GM21515 (cell line): ENCODE results near the gene PUSL1.
"Not testable (repeated sequence)": the region's sequence is repeated elsewhere in the genome, so short reads cannot be mapped to it uniquely, and the experiment has no call there.

Experiments used
- ATAC-seq: cut with Tn5 transposase; IDR thresholded peaks from one replicate; pipeline ENCODE4 v1.9.1; 2021; ENCODE audit not compliant: unreplicated experiment

The PUSL1 gene

DNA sequence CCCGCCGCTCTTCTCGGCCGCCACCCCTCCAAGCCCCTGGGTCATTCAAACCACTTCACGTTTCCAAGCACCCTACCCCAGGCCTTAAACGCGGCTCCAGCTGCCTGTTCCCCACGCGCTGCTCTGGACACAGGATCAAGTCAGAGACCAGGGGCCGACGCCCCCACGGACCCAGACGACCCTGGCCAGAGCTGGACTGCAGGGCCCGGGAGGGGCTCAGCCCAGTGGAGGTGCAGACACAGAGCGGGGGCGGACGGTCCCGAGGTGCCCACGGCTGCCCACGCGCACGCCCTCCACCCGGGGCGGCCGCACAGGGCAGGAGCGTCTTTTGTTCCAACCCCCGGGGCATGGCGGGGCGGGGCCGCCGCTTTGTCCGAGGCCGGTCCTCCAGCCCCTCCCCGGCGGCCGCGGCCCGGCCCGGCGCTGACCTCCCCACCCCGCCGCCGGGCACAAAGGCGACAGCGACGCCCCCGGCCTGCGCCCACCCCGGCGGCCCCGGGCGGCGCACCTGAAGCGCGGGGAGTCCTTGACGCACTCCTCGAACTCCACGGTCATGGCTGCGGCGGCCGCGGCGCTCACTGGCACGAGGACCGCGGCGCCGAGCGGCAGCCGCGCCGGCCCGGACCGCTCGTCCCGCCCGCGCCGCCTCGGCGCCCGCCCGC is 1.0 kb upstream of the PUSL1 start:
- ATAC-seq: peak; percentile 6

DNA sequence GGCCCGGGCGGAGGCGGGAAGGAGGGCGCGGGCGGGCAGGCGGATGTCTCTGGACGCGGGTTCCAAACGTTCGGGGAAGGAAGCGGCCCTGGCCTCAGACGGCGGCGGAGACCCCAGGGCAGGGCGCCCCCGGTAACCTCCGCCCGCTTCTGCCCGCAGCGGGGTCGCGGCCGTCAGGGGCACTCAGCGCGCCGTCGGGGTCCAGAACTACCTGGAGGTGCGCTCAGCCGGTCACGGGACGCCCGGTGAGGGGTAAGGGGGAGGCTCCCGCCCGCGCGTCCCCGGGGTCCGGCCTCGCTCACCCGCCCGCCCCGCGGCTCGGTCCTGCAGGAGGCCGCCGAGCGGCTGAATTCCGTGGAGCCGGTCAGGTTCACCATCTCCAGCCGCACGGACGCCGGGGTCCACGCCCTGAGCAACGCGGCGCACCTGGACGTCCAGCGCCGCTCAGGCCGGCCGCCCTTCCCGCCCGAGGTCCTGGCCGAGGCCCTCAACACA is 406 bp downstream of the PUSL1 start:
- peak; percentile 8 for ATAC-seq

DNA sequence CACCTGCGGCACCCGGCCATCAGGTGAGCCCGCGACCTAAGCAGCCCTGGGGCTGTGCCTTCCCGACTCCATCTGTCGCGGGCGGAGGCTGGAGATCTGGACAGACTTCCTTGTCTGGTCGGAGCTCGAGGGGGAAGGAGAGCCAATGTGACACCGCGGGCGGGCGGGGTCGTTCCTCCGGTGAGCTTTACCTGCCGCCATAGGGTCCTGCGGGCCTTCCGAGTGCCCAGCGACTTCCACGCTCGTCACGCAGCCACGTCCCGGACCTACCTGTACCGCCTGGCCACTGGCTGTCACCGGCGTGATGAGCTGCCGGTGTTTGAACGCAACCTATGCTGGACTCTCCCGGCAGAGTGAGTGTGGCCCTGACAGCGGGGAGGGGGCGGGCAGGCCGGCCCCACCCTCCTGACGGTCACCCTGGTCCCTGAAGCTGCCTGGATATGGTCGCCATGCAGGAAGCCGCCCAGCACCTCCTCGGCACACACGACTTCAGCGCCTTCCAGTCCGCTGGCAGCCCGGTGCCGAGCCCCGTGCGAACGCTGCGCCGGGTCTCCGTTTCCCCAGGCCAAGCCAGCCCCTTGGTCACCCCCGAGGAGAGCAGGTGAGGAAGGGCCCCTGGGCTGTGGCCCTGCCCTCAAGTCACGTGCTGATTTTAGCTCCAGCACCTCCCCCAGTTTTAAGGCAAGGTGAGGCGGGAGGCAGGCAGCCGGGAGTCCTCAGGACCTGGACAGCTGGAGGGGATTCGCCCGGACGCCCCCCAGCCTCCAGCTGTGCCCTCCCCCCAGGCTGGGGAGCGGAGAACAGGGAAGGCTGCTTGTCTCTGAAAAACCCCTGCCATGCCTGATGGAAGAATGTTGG is 1.1 kb downstream of the PUSL1 start:
- no peak for ATAC-seq

DNA sequence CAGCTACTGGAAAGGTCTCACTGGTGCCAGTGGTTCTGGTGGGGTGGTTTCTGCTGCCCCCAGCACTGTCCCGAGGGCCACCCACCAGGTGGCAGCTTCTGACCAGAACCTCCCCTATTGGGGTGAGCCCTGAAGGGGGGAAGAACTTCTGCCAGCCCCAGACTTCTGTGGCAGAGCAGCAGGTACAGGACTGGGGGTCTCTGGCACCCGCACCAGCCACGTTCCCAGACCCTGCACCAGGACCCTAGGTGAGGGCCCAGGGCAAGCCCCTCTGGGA is 1.6 kb downstream of the PUSL1 start:
- no peak for ATAC-seq

DNA sequence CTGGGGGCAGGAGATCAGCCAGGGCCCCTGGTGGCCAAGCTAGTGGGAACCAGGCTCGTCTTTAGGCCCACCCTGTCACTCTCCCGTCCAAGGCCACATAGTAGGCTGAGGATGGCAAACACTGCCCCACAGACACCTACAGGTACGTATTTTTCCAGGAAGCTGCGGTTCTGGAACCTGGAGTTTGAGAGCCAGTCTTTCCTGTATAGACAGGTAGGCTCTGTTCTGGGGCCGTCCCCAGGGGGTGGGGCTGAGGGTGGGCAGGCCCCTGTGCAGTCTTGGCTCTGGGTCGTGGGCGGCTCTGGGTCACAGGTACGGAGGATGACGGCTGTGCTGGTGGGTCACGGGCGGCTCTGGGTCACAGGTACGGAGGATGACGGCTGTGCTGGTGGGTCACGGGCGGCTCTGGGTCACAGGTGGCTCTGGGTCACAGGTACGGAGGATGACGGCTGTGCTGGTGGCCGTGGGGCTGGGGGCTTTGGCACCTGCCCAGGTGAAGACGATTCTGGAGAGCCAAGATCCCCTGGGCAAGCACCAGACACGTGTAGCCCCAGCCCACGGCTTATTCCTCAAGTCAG is 2.2 kb downstream of the PUSL1 start:
- no peak for ATAC-seq

DNA sequence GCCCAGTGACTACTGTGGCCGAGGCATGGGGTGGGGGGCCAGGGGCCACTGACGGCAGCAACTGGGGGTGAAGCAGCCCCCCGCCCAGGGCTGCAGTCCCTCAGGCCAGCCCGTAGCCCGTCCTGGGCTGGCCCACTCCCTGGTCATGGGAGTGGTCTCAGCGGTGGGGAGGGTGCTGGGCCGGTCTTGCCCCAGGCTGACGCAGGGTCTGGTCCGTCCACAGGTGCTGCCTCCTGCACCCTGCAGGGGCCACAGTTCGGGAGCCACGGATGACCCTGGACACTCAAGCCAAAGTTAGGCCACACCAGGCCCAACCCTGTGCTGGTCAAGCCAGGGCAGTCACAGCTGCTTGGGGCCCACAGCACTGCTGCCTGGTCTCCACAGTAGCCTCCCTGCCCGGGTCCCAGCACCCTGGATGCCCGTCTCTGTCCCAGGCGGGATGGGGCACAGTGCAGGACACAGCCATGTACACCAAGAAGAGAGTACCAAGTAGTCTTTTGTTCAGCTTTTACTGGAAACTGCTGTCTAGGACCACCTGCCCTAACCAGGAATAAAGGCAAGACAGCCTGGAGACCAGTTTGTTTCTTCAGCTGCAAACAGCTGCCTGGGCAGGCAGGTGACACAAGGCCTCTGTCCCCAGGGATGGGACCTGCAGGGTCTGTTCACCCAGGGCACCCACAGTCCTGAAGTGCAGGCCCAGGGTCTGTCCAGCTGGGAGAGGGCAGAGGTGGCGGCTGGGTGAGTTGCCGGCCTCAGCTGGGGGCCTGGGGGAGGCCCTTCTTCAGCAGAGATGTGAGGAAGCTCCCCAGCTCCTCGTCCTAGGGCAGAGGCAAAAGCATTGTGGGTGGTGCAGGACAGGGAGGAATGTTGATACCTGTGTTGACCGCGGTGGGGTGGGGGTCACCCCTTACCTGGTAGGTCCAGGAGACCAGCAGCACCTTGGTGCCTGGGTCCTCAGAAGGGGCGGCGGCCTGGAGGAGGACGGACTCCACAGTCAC is 3.0 kb downstream of the PUSL1 start:
- no peak for ATAC-seq

DNA sequence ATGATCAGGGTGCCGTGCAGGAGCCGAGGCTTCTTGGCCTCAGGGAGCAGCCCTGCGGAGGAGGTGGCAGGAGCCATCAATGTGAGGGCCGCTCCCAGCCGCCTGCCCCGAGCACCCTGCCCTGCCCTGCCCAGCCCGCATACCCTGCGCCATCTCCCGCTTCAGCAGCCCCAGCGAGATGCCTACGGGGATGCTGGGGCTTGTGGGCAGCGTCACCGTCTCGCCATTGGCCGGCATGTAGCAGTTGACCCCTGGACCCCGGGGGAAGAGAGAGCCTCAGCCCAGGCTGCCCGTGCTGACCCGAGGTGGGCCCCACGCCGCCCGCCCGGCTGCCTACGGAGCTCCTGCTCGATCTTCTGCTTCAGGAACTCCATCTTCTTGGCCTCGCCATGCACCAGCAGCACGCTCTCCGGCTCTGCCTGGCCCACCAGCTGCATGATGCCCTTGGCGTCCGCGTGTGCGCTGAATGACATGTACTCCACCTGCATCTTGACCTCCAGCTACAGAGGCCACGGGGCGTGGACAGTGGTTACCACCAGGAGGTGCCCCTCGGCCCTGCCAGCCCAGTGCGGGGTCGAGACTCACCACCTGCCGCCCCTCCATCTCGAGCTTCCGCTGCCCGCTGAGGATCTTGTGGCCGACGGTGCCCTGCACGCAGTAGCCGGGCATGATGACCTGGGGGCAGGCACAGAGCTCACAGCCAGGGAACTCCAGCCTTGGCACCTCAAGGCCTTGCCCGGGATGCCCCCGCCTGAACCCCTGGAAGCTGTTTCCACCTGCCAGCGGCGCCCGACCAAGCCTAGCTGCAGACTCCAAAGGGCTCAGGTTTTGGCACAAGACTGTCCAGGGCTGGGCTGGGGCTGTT is 4.3 kb downstream of the PUSL1 start:
- no peak for ATAC-seq

DNA sequence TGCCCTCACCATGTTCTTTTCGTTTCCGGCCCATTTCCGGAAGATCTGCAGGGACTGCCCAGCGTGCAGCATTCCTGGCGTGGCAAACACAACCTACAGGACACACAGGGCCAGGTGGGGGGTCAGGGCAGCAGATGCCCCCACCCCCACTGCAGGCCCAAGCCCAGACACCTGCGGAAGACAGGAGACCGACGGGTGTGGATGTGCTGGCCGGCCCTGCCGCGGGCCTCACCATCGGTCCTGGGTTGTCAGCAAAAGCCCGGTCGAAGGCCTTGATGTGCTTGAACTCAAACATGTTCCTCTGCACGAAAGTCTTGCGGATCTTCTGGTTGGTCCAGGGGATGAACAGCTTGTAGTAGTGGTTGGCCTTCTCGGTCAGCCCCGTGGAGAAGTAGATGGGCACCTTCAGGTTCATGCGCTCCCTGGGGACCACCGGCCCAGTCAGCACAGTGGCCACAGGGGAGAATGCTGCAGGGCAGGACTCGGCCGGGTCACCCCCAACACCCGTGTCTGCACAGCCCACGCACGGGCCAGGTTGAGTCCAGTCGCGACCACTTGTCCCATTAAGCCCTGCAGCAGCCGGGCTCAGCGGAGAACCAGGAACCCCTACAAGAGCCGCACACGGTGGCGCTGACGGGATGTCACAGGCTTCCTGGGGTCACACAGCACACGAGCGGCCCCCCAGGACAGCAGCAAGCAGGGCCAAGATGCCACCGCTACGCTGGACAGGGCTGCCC is 5.3 kb downstream of the PUSL1 start:
- no peak for ATAC-seq

DNA sequence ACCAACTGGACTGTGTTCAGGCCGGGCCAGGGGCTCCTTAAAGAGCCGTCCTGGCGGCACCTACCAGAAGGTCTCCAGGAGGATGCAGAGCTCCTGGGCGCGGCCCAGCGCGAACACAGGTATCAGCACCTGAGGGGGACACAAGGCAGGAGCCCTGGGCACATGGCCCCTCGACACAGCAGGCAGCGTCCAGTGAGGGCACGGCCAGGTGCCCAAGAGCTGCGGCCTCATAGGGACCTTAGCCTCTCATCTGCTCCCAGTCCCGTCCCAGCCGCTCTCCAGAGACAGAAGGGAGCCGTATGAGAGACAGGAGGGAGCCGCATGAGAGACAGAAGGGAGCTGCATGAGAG is 5.8 kb downstream of the PUSL1 start:
- ATAC-seq: no peak

DNA sequence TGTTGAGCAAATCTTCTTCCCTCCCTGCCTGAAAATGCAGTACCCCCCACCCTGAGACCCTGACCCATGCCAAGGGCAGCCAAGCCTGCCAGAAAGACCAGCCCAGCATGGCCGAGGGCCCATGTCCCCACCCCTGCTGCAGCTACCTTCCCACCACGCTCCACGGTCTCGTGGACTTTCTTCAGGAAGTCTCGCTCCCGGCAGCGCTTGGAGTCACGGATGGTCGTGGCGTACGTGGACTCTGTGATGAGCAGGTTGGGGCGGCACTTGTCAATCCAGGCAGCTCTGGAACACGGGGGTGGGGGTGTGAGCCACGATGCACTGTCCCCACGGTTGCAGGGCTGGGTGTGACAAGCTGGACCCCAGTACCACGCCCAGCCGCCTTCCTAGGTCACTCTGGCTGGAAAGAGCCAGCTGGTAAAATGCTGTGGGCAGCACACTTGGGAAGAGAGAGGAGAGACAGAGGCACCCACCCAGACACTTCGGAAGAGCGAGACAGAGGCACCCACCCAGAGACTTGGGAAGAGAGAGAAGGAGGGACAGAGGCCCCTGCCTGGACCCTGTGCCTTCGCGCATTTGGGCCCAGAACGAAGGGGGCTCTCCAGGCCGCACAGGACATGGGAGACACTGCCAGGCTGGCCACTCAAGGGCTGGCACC is 6.4 kb downstream of the PUSL1 start:
- ATAC-seq: no peak

DNA sequence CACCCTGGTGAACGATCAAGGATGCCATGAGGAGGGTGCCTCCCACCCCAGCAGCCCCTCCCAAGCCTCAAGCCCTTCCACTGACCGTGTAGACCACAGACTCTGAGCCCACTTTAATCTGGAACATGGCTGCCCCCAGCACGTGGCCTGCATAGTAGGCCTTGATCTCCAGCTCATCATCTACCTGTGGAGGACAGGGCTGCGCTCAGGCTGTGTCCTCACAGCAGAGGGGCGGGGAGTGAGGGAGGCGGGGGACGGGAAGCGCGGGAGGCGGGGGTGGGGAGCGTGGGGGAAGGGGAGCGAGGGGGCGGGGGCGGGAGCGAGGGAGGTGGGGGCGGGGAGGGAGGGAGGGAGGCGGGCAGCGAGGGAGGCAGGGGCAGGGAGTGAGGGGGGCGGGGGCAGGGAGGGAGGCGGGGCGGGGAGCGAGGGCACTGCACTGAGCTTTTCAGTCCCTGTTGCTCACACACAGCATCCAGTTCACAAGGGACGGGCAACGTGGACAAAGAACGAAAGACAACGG is 7.1 kb downstream of the PUSL1 start:
- ATAC-seq: no peak

DNA sequence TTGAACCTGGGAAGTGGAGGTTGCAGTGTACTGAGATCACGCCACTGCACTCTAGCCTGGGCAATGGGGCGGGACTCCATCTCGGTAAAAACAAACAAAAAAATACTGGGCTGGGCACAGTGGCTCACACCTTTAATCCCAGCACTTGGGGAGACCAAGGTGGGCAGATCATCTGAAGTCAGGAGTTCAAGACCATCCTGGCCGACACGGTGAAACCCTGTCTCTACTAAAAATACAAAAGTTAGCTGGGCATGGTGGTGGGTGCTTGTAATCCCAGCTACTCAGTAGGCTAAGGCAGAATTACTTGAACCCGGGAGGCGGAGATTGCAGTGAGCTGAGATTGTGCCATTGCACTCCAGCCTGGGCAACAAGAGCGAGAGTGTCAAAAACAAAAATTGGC is 7.8 kb downstream of the PUSL1 start:
- ATAC-seq: not testable (repeated sequence)

DNA sequence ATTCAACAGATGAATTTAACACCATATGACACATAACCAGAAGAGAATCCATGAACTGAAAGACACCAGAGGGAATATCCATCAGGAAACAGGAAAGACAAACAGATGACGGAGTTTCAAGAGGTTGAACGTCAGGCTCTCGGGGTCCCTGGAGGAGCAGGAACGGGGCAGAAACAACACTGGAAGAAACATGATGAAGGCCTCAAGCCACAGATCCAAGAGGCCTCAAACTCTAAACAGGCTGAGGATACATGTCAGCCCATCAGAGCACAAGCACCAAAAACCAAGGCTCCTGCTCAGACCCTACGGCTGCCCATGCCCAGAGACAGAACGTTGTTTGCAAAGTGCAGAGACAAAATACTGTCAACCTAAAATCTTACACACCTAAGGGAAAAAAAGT is 9.0 kb downstream of the PUSL1 start:
- ATAC-seq: no peak

DNA sequence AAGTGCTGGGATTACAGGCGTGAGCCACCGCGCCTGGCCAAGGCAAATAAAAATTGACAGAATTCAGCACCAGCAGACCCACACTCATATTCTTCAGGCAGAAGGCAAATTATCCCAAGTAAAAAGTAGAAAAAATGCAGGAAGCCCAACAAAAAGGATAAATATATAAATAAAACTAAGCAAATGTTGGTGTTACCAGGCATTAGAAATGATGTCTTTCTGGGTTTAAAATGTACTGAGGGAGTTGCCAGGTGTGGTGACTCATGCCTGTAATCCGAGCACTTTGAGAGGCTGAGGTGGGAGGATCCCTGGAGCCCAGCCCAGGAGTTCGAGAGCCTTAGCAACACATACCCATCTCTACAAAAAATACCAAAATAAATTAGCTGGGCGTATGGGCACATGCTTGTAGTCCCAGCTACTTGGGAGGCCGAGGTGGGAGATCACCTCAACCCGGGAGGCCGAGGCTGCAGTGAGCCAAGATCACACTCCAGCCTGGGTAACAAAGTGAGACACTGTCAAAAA is 9.8 kb downstream of the PUSL1 start:
- ATAC-seq: no peak

DNA sequence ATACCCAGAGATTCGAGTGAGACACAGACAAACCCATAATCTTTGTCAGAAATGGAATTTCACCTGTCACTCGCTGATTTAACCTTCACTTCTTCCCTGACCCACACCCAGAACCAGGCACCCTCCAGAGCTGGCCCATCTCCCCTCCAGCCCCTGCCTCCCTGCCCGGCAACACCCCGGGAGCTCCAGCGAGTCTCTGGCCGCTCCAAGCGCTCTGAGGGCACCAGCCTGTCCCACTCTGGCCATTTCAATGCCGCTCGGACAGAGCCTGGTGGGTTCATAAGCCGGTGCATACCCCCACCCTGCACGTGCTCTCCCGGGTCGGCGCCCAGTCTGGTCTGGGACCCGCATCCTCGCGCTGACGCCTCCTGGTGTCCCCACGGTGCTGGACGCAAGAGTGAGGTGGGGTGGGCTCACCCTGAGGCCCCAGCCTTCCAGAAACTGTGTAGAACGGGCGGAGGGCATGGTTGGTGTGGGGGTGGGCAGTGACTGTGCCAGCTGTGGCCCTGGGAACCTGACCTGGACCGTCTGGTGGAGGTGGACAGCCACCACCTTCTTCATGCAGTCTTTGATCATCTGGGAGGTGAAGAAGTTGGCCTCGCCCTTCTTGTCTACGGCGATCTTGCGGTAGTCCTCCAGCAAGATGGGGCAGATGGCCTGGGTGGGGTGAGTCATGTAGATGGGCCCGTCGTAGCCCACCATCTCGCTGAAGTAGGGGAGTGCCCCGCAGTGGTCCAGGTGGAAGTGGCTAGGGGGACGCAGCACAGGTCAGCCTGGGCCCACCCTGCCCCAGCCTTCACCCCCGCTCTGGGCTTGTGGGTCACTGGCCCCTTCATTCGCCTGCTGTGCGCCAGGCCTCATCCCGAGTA is 10.6 kb downstream of the PUSL1 start:
- ATAC-seq: no peak

DNA sequence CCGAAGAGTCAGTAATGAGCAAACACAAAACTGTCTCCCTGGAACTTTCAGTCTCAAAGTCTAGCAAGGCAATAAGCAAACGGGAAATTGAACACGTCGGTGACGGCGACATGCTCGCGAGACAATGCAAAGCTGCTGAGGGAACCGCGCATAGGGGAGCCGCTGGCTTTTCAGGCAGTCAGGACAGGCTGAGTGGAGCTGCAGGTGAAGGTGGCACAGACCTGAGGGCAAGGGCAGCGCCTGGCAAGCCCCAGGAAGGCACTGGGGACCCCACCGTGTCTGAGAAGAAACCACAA is 11.2 kb downstream of the PUSL1 start:
- ATAC-seq: no peak

DNA sequence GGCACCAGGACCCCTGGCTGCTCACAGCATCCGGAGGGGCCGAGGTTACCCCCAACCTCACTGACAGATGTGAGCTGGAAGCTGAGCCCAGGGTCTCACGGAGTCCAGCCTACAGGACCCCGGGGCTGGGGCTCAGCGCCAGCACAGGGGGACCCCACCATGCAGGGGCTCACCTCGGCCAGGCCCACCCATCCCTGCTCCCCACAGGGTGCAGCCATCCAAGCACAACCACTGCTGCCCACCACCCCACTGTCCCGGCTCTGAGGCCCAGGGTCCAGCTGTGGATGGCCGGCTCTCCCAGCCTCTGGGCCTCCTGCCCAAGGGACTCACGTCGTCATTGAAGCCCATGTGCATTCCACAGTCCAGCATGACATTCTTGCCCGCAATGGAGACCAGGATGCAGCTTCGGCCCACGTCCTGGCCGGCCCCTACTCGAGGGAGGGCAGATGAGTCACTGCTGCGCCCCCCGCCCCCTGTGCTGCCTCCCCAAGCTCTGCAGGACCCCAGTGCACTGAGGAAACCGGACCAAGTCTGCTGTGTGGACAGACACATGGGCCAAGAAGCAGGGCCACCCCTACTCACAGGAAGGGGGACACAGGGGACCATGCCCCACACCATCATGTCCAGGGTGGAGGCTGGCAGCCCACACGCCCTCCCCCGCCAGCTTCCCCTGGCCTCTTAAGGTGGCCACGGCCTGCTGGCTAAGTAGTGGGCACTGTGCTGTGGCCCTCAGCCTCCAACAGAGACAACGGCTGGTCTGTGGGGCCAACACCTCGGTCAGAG is 12.5 kb downstream of the PUSL1 start:
- no peak for ATAC-seq
